ENCODE results near the gene HYAL1. TPM values are rescaled to one million over a fixed set of nuclear protein-coding genes. Genes with fewer than 3 reads are reported as not detected.
A peak's percentile ranks its signal among the peaks of the same experiment; 100 is the strongest.

HYAL1 gene, protein sequence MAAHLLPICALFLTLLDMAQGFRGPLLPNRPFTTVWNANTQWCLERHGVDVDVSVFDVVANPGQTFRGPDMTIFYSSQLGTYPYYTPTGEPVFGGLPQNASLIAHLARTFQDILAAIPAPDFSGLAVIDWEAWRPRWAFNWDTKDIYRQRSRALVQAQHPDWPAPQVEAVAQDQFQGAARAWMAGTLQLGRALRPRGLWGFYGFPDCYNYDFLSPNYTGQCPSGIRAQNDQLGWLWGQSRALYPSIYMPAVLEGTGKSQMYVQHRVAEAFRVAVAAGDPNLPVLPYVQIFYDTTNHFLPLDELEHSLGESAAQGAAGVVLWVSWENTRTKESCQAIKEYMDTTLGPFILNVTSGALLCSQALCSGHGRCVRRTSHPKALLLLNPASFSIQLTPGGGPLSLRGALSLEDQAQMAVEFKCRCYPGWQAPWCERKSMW
- total RNA-seq, result 52.2 TPM
- long read RNA-seq, transcript HYAL1-201 (3 exons, 2,517 nt), result major isoform, 50 of 90 reads
- long read RNA-seq, transcript HYAL1-204 (4 exons, 2,081 nt), result minor isoform, 20 of 90 reads
- long read RNA-seq, partial matches to known transcripts, result 5 of 90 reads
- long read RNA-seq, other reads (novel, unspliced or antisense), result 11 of 90 reads

DNA sequence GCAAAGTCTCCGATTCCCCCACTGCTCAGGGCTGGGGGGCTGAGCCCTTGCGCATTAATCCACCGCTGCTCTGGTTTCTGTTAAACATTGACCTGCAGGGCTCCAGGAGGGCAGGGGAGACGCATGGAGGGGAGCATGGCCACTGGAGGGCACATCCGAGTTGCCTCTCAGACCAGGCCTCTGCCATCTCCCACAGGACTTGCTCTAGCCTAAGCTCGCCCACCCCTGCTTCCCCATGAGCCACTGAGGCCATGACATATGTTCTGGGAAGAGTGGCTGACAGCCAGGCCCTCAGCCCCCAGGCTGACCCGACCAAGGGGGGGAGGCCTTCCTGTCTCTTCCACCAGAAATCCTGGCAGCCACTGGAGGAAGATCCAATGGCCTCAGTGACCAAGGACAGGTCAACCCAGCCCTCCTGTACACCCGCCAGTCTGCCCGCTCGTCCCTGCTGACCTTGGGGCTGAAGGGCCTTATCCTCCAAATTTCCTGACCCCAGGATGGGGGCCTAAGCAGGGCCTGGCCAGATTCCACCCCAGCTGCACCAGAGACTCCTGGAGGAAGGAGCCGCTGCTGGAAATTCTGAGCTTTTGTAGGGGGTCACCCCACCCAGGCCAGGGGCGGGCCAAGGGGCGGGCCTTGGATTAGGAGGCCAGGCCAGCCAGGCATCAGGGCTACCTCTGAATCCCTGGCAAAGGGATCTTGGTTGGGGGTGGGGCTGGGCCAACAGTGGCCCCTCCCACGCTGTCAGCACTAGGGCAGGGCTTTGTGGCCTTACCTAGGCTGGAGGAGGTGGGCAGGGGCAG, at the start of gene HYAL1:
HYAL1 (minus strand) TSS at position 562 of the 803 bp plus-strand sequence. CDS start 618 bp downstream, outside the sequence.
- Histone ChIP-seq H3K4me3 (peak within 1 kb of the TSS; percentile 77), H3K27me3 (ENCODE audit: low read depth) (no peaks in the 10 kb centered on the region), H3K4me1 (peaks cover 53% of the 10 kb centered on the region), H3K27ac (replicated peaks) (peak within 1 kb of the TSS; percentile 97), H3K36me3 (peaks cover 15% of the 10 kb centered on the region), H3K9me3 (replicated peaks) (no peaks in the 10 kb centered on the region)
- TF ChIP-seq, protein P1, sequence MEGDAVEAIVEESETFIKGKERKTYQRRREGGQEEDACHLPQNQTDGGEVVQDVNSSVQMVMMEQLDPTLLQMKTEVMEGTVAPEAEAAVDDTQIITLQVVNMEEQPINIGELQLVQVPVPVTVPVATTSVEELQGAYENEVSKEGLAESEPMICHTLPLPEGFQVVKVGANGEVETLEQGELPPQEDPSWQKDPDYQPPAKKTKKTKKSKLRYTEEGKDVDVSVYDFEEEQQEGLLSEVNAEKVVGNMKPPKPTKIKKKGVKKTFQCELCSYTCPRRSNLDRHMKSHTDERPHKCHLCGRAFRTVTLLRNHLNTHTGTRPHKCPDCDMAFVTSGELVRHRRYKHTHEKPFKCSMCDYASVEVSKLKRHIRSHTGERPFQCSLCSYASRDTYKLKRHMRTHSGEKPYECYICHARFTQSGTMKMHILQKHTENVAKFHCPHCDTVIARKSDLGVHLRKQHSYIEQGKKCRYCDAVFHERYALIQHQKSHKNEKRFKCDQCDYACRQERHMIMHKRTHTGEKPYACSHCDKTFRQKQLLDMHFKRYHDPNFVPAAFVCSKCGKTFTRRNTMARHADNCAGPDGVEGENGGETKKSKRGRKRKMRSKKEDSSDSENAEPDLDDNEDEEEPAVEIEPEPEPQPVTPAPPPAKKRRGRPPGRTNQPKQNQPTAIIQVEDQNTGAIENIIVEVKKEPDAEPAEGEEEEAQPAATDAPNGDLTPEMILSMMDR (IDR thresholded peaks at IDR 0.05; ENCODE audit: borderline replicate concordance), result peak; percentile 41
- intact Hi-C loops (cut with micrococcal nuclease), result no loop called here
- DNase-seq, result peak; percentile 84

DNA sequence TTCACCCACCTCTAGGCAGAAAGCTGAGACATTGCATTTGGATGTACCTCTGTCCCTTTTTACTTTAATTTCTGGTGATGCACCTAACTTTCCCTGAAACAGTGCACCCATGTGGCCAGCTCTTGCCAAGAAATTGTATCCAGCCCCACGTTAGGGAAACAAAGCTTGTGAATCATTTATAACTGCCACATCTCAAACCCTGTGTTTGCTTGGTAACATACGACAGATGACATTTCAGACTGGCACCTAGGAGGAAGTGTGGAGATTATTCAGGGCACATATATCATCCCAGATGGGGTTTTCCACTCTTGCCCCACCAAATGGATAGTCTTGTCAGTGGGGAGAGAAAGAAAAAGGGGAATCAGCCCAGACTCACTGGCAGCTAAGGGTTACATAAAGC, 49.4 kb upstream of the HYAL1 start:
- TF ChIP-seq, protein P1 (IDR thresholded peaks at IDR 0.05; ENCODE audit: borderline replicate concordance), result no peak
- Histone ChIP-seq H3K9me3 (replicated peaks) (no peaks in the 10 kb centered on the region), H3K4me3 (no peak overlapping the region), H3K36me3 (peaks cover 60% of the 10 kb centered on the region), H3K27ac (replicated peaks) (no peak overlapping the region), H3K27me3 (ENCODE audit: low read depth) (no peaks in the 10 kb centered on the region), H3K4me1 (peaks cover 78% of the 10 kb centered on the region)
- DNase-seq, result no peak
- intact Hi-C loops (cut with micrococcal nuclease), result no loop called here

DNA sequence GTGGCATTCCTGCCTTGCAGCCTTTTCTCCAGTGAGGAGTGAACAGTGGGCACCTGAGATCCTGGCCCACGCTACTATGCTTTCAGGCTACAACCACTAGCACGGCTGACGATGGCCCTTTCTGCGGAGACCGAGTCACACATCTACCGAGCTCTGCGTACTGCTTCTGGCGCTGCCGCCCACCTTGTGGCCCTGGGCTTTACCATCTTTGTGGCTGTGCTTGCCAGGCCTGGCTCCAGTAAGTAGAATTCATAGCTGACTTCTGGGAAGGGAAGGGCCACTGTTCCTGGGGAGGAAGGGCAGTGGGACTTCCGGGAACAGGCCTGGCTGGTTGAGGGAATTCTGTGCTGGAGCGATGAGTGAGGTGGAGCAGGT, 47.9 kb upstream of the HYAL1 start:
- no peaks in the 10 kb centered on the region for H3K27me3 ChIP-seq (ENCODE audit: low read depth)
- peak overlapping the region; percentile 96 for H3K27ac ChIP-seq (replicated peaks)
- no peaks in the 10 kb centered on the region for H3K9me3 ChIP-seq (replicated peaks)
- H3K4me3 ChIP-seq, result peak overlapping the region; percentile 80
- H3K4me1 ChIP-seq, result peaks cover 67% of the 10 kb centered on the region
- intact Hi-C loops (cut with micrococcal nuclease), result no loop called here
- DNase-seq, result no peak
- peaks cover 52% of the 10 kb centered on the region for H3K36me3 ChIP-seq
- TF ChIP-seq, protein P1 (IDR thresholded peaks at IDR 0.05; ENCODE audit: borderline replicate concordance), result no peak

DNA sequence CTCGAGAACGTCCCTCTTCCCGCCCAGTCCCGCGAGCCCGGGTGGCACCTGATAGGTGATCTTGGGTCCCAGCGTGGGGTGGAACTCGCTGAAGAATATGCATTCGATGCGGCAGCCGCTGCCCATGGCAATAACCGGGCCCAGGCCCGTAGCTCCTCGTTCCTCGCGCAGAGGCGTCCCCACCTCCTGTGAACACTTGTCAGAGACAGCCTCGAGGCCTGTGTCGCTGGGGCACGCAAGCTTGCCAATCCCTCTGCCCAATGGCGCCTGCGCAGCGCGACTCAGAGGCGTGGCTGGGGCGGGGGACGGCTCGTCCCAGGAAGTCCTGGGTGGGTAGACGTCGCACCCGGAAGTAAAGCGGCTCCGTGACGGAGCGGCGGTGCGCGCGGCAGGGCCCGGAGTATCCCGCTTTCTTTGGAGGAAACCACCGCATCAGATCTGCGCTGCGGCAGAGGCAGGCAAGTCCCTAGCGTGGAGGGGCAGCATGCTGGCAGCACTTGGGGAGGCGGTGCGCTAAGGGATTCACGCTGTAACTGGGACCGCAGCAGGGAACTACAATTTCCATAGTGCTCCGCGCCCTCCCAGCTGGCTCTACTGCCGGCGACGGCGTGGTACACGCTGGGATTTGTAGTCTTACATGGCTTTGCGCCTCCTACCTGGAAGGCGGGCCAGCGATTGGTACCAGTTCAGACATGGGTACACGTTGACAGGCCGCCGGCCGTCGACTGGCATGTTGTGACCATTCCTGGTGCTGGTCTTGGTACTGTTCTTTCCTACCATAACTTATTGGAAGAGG, 47.4 kb upstream of the HYAL1 start, which contains the start of the genes CYB561D2 and NPRL2:
CYB561D2 (plus strand) TSS at position 336 of the 796 bp plus-strand sequence. CDS start 572 bp downstream, outside the sequence.
NPRL2 (minus strand) TSS at position 249 of the 796 bp plus-strand sequence; CDS start at position 126, 123 bp downstream.
- peak within 1 kb of the TSS; percentile 96 for H3K27ac ChIP-seq (replicated peaks)
- peak within 1 kb of the TSS; percentile 80 for H3K4me3 ChIP-seq
- no peaks in the 10 kb centered on the region for H3K27me3 ChIP-seq (ENCODE audit: low read depth)
- peaks cover 66% of the 10 kb centered on the region for H3K4me1 ChIP-seq
- H3K36me3 ChIP-seq, result peaks cover 47% of the 10 kb centered on the region
- H3K9me3 ChIP-seq (replicated peaks), result no peaks in the 10 kb centered on the region
- TF ChIP-seq, protein P1 (IDR thresholded peaks at IDR 0.05; ENCODE audit: borderline replicate concordance), result no peak
- peak; percentile 98 for DNase-seq
- intact Hi-C loops (cut with micrococcal nuclease), result no loop called here
